ENCODE results near the gene MYO1E.

DNA sequence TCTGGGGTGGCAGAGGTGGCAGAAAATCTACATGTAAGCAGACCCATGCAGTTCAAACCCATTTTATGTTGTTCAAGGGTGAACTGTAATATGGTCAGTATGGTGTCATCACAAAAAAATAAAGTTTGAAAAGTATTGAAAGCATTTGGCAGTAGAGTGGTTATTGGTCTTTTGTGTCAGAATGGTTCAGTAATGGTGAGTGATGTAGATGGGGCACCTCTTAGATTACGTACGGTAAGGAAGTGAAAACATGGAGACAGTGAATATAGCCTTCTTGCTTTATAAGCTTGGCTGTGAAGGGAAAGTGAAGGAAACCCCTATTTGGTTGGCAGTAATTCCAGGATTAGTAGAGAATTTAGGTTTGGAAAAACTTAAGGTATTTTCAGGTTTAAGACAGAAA is 284.9 kb downstream of the MYO1E start:
- no peak for TF ChIP-seq POLR2AphosphoS5 (IDR thresholded peaks at IDR 0.05; ENCODE audit: borderline replicate concordance, low read depth, low read length)
- no peak for TF ChIP-seq EZH2 (IDR thresholded peaks at IDR 0.05)
- TF ChIP-seq FOXP2 (optimal IDR thresholded peaks at IDR 0.05; ENCODE audit: control extremely low read depth, extremely low read length, insufficient read depth): no peak
